ENCODE data around the gene FEZ2.

Gene FEZ2

DNA sequence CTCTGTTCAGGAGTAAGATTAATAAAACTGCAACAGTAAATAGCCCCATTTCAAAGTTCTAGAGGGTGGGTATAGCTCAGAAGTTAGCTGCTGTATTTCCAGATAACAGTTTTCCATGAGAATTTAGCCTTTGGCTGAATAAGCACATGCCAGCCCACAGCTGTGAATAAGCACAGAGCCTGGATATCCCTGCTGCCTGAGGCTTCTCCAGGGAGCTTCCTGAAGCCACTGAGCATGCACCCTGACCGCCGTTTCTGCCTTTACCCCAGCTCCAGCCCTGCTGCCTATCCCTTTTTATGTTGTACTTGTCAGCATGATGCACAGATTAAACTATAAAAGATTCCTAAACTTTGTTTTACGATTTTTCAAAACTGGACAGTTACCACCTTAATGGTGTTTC is 85.3 kb downstream of the FEZ2 start:
- H3K9me3 ChIP-seq = no peaks in the 10 kb centered on the region
- H3K4me3 ChIP-seq = no peak overlapping the region
- TF ChIP-seq, protein P1, sequence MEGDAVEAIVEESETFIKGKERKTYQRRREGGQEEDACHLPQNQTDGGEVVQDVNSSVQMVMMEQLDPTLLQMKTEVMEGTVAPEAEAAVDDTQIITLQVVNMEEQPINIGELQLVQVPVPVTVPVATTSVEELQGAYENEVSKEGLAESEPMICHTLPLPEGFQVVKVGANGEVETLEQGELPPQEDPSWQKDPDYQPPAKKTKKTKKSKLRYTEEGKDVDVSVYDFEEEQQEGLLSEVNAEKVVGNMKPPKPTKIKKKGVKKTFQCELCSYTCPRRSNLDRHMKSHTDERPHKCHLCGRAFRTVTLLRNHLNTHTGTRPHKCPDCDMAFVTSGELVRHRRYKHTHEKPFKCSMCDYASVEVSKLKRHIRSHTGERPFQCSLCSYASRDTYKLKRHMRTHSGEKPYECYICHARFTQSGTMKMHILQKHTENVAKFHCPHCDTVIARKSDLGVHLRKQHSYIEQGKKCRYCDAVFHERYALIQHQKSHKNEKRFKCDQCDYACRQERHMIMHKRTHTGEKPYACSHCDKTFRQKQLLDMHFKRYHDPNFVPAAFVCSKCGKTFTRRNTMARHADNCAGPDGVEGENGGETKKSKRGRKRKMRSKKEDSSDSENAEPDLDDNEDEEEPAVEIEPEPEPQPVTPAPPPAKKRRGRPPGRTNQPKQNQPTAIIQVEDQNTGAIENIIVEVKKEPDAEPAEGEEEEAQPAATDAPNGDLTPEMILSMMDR (IDR thresholded peaks at IDR 0.05) = no peak
- peaks cover 0 to 56% (median 0%) of the 10 kb centered on the region in 4 donors for H3K4me1 ChIP-seq
- H3K27ac ChIP-seq = peak overlapping the region in 1 of 2 donors; percentile 40
- H3K27me3 ChIP-seq = no peaks in the 10 kb centered on the region
- H3K36me3 ChIP-seq = peaks cover 78 to 83% (median 79%) of the 10 kb centered on the region in 3 donors
- intact Hi-C loops (cut with DNase I; ENCODE audit: low total_unique reads) = no loop called here
- DNase-seq = no peak

DNA sequence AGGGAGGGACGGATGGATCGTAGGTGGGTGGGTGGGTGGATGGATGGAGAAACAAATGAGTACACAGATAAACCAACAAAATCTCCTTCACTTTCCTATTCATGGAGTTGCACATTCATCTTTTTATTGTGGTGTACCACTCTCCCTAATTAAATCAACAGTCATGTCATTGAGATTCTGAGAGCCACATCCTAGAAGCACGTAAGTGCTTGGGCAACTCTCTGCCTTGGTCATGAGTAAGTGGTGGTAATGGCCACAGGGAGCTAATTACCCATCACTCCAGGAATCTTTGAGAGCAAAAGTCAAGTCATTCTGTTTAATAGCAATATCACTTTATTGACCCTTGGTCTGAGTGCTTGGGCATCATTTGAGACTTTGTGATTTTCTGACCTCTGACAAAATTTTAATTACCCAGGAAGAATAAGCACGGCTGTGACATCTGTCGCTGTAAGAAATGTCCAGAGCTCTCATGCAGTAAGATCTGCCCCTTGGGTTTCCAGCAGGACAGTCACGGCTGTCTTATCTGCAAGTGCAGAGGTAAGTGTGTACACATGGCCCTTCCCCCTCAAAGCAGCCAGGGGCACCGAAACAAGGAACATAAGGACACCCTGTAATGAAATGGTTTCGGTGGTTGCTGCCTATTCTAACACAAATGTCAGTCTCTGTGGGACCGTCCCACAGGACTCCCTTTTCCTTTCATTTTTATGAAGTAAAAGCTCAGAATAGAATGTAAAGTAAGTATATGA is 85.9 kb downstream of the FEZ2 start:
- H3K4me1 ChIP-seq = peaks cover 0 to 63% (median under 1%) of the 10 kb centered on the region in 4 donors
- intact Hi-C loops (cut with DNase I; ENCODE audit: low total_unique reads) = no loop called here
- no peak for DNase-seq
- H3K9me3 ChIP-seq = no peaks in the 10 kb centered on the region
- H3K36me3 ChIP-seq = peaks cover 72 to 79% (median 76%) of the 10 kb centered on the region in 3 donors
- no peaks in the 10 kb centered on the region for H3K27me3 ChIP-seq
- H3K27ac ChIP-seq = peak overlapping the region; percentile 21 to 40
- TF ChIP-seq, protein P1 (IDR thresholded peaks at IDR 0.05) = no peak
- H3K4me3 ChIP-seq = no peak overlapping the region

DNA sequence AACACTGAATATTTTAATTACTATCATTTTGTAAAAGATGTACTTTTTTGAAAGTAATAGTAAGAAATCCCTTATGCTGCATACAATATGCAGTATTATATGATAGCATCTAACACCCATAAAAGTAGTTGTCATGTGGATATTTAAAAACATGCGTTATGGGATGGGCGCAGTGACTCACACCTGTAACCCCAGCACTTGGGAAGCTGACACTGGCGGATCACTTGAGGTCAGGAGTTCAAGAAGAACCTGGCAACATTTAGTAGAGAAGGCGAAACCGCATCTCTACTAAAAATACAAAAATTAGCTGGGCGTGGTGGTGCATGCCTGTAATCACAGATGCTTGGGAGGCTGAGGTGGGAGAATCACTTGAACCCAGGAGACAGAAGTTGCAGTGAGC is 88.9 kb downstream of the FEZ2 start:
- Histone ChIP-seq H3K27me3 (no peaks in the 10 kb centered on the region), H3K4me1 (peaks cover 0 to 67% (median 3%) of the 10 kb centered on the region in 4 donors), H3K27ac (peak overlapping the region in 1 of 2 donors; percentile 40), H3K4me3 (no peak overlapping the region), H3K36me3 (peaks cover 57 to 66% (median 60%) of the 10 kb centered on the region in 3 donors), H3K9me3 (no peaks in the 10 kb centered on the region)
- DNase-seq = no peak
- TF ChIP-seq, protein P1 (IDR thresholded peaks at IDR 0.05) = no peak
- intact Hi-C loops (cut with DNase I; ENCODE audit: low total_unique reads) = loop anchor here (5.0 kb wide), 1 partner anchor 157 kb away; no protein-coding TSS in a partner anchor

DNA sequence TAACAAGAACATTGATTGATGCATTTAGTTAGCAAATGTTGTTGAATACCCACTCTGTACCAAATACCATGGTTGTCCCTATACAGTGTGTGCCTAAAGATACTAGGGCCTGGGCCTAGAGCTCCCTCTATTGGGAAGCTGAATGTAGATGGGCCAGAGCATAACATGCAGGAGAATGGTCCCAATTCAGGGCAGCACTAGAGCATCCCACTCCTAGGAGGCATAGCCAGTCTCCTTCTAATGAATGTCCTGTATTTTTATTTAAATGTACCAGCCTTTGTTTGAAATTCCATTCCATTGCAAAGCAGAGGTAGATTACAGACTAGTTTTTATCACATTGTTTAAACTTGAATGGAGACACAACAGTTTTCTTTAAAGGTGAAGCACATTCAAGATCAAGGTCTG is 90.6 kb downstream of the FEZ2 start:
- TF ChIP-seq, protein P1 (IDR thresholded peaks at IDR 0.05) = peak; percentile 48 to 71
- H3K27ac ChIP-seq = peak overlapping the region in 1 of 2 donors; percentile 51
- no peaks in the 10 kb centered on the region for H3K9me3 ChIP-seq
- no peaks in the 10 kb centered on the region for H3K27me3 ChIP-seq
- DNase-seq = peak in 1 of 2 donors; percentile 41
- no peak overlapping the region for H3K4me3 ChIP-seq
- peaks cover 40 to 61% (median 49%) of the 10 kb centered on the region in 3 donors for H3K36me3 ChIP-seq
- intact Hi-C loops (cut with DNase I; ENCODE audit: low total_unique reads) = loop anchor here (5.0 kb wide), 1 partner anchor 155 kb away; no protein-coding TSS in a partner anchor
- peaks cover 0 to 67% (median 3%) of the 10 kb centered on the region in 4 donors for H3K4me1 ChIP-seq
